SK-N-SH (cell line): Measurements from ENCODE around the gene MRPL10. TPM values are rescaled to one million over a fixed set of nuclear protein-coding genes. Genes with fewer than 3 reads are reported as not detected.

Experiments used
- CTCF ChIA-PET: fragments of 300-600, 350-600 bp; formaldehyde crosslinking; extraction: SDS; loops from one replicate; lab custom pipeline; 2021; lab: Yijun Ruan, JAX
- POLR2A ChIA-PET: fragments of 350-600 bp; sonication (Branson Sonifier 250); formaldehyde crosslinking; extraction: SDS; loops from one replicate; lab custom pipeline; 2020; ENCODE audit warnings: antibody characterized with exemption, inconsistent platforms; lab: Yijun Ruan, JAX
- DNase-seq: peaks from one replicate; pipeline ENCODE4 v3.0.0; 2012
- H2AFZ ChIP-seq: fragments of 200-600 bp; sonication (generic); 2 replicates; pipeline ENCODE4 v1.8.1; 2016; ENCODE audit warnings: antibody characterized with exemption, mild to moderate bottlenecking, low read depth
- H3F3A ChIP-seq: fragments of 200-600 bp; sonication (generic); replicated peaks from 2 replicates; pipeline ENCODE3; 2016; ENCODE audit warnings: antibody characterized with exemption, mild to moderate bottlenecking; ENCODE audit not compliant: insufficient read depth
- H3K27ac ChIP-seq, 2 experiments: fragments of 200-500 bp in 1 of 2; fragments of 200-600 bp in 1 of 2; sonication (Bioruptor generic) in 1 of 2; sonication (generic), shearing (Covaris generic) in 1 of 2; 2 replicates each; pipeline versions ENCODE4 v1.5.1 to v1.6.1; 2014 to 2016; ENCODE audit warnings: low read depth in 2 of 2, inconsistent platforms in 1 of 2, low read length in 1 of 2, mild to moderate bottlenecking in 1 of 2, mixed read lengths in 1 of 2
- H3K27me3 ChIP-seq: fragments of 200-600 bp; sonication (generic), shearing (Covaris generic); 2 replicates; pipeline ENCODE4 v1.6.1; 2016; ENCODE audit warnings: mixed run types; ENCODE audit not compliant: insufficient read depth
- H3K36me3 ChIP-seq, 2 experiments: fragments of 200-500 bp in 1 of 2; fragments of 200-600 bp in 1 of 2; sonication (Bioruptor generic) in 1 of 2; sonication (generic) in 1 of 2; replicated peaks in 1 of 2; 2 replicates each; pipeline versions ENCODE3 to v1.5.1; 2014 to 2016; ENCODE audit warnings: low read length in 1 of 2, mild to moderate bottlenecking in 1 of 2; ENCODE audit not compliant: insufficient read depth in 2 of 2, control insufficient read depth in 1 of 2
- H3K4me1 ChIP-seq, 2 experiments: fragments of 200-500 bp in 1 of 2; fragments of 200-600 bp in 1 of 2; sonication (Bioruptor generic) in 1 of 2; sonication (generic), shearing (Covaris generic) in 1 of 2; 2 replicates each; pipeline versions ENCODE4 v1.5.1 to v1.6.1; 2014 to 2016; ENCODE audit warnings: low read depth in 1 of 2, low read length in 1 of 2, mixed run types in 1 of 2; ENCODE audit not compliant: insufficient read depth in 2 of 2, control insufficient read depth in 1 of 2
- H3K4me2 ChIP-seq: fragments of 200-600 bp; sonication (generic), shearing (Covaris generic); 2 replicates; pipeline ENCODE4 v1.6.1; 2017; ENCODE audit warnings: mixed run types
- H3K4me3 ChIP-seq, 2 experiments: fragments of 200-500 bp in 1 of 2; fragments of 200-600 bp in 1 of 2; sonication (Bioruptor generic) in 1 of 2; sonication (generic), shearing (Covaris generic) in 1 of 2; 2 replicates each; pipeline versions ENCODE4 v1.5.1 to v1.8.1; 2014 to 2016; ENCODE audit warnings: low read depth in 2 of 2, inconsistent platforms in 1 of 2, low read length in 1 of 2, mild to moderate bottlenecking in 1 of 2, mixed read lengths in 1 of 2, moderate library complexity in 1 of 2
- H3K79me2 ChIP-seq: fragments of 200-600 bp; sonication (generic); 2 replicates; pipeline ENCODE4 v1.8.1; 2017; ENCODE audit warnings: mild to moderate bottlenecking; ENCODE audit not compliant: insufficient read depth
- H3K9ac ChIP-seq: fragments of 200-600 bp; sonication (generic); 2 replicates; pipeline ENCODE4 v1.6.1; 2017; ENCODE audit warnings: mixed run types
- H3K9me2 ChIP-seq: fragments of 200-600 bp; sonication (generic); 2 replicates; pipeline ENCODE4 v1.6.1; 2017; ENCODE audit warnings: mixed run types
- H3K9me3 ChIP-seq: fragments of 200-600 bp; sonication (generic); 2 replicates; pipeline ENCODE4 v1.6.1; 2017; ENCODE audit warnings: mixed run types, mild to moderate bottlenecking, moderate library complexity
- H4K20me1 ChIP-seq: fragments of 200-600 bp; sonication (generic); 2 replicates; pipeline ENCODE4 v1.6.1; 2017; ENCODE audit warnings: mild to moderate bottlenecking, mixed run types; ENCODE audit not compliant: insufficient read depth
- CHD2 ChIP-seq: fragments of 150-350 bp; IDR thresholded peaks from 2 replicates; pipeline ENCODE4 v1.6.1; 2018; ENCODE audit warnings: low read length; ENCODE audit not compliant: partially characterized antibody
- ELF1 ChIP-seq: IDR thresholded peaks from 2 replicates; pipeline ENCODE4 v1.4.0; 2012
- EP300 ChIP-seq, 2 experiments: IDR thresholded peaks; 2 replicates each; pipeline versions ENCODE4 v1.4.0 to v1.6.1; 2012; ENCODE audit warnings: borderline replicate concordance in 1 of 2, low read depth in 1 of 2, low read length in 1 of 2
- FOXJ3 ChIP-seq: sonication (generic); formaldehyde crosslinking; IDR thresholded peaks from 2 replicates; pipeline ENCODE4 v1.5.1; 2020; ENCODE audit warnings: mild to moderate bottlenecking, missing genetic modification reagents
- FOXM1 ChIP-seq: IDR thresholded peaks from 2 replicates; pipeline ENCODE4 v1.4.0; 2012; ENCODE audit warnings: low read depth, mild to moderate bottlenecking
- GABPA ChIP-seq: IDR thresholded peaks from 2 replicates; pipeline ENCODE4 v1.4.0; 2012; ENCODE audit warnings: low read depth, mild to moderate bottlenecking
- NFIC ChIP-seq: IDR thresholded peaks from 2 replicates; pipeline ENCODE4 v1.4.0; 2012; ENCODE audit warnings: borderline replicate concordance
- POLR2AphosphoS5 ChIP-seq: IDR thresholded peaks from 2 replicates; pipeline ENCODE4 v1.6.1; 2012; ENCODE audit warnings: low read depth, low read length
- RXRA ChIP-seq: IDR thresholded peaks from 2 replicates; pipeline ENCODE4 v1.4.0; 2012; ENCODE audit warnings: low read depth, mild to moderate bottlenecking, borderline replicate concordance
- SIN3A ChIP-seq: IDR thresholded peaks from 2 replicates; pipeline ENCODE4 v1.6.1; 2012; ENCODE audit warnings: low read depth, mild to moderate bottlenecking, low read length, moderate library complexity, borderline replicate concordance
- TAF1 ChIP-seq: IDR thresholded peaks from 2 replicates; pipeline ENCODE4 v1.6.1; 2012; ENCODE audit warnings: low read depth, mild to moderate bottlenecking, low read length, moderate library complexity, borderline replicate concordance
- TCF12 ChIP-seq: IDR thresholded peaks from 2 replicates; pipeline ENCODE4 v1.4.0; 2012
- TEAD4 ChIP-seq: IDR thresholded peaks from 2 replicates; pipeline ENCODE4 v1.4.0; 2012; ENCODE audit warnings: mild to moderate bottlenecking, borderline replicate concordance; ENCODE audit not compliant: insufficient read depth
- WGBS: methylation state at CpG from one replicate; pipeline ENCODE4 v1.1.6; 2017; ENCODE audit warnings: low lambda C conversion rate; 5-methylcytosine and 5-hydroxymethylcytosine counted together
- polyA plus RNA-seq, 3 experiments: library from polyadenylated mRNA; depleted of rRNA; stranded (reverse); fragments of >200 nt; gene quantifications; 2 replicates each; pipeline ENCODE4 v1.2.3, GENCODE V29; 2012
- TF ChIP-seq, protein P1 (sequence below): IDR thresholded peaks from 2 replicates; pipeline ENCODE4; 2012
- TF ChIP-seq, protein P2 (sequence below): fragments of 150-350 bp; IDR thresholded peaks from 2 replicates; pipeline ENCODE4 v1.6.1; 2016; ENCODE audit warnings: mild to moderate bottlenecking, low read depth, low read length
- TF ChIP-seq, protein P3 (sequence below): IDR thresholded peaks from 2 replicates; pipeline ENCODE4 v1.4.0; 2012; ENCODE audit warnings: low read depth, borderline replicate concordance
- TF ChIP-seq, protein P4 (sequence below): IDR thresholded peaks from 2 replicates; pipeline ENCODE4 v1.4.0; 2012; ENCODE audit warnings: low read depth, borderline replicate concordance
- TF ChIP-seq, protein P5 (sequence below): fragments of 150-350 bp; IDR thresholded peaks from 2 replicates; pipeline ENCODE4 v1.6.1; 2017; ENCODE audit warnings: antibody characterized with exemption, low read length, low read depth, borderline replicate concordance

The MRPL10 gene
- polyA plus RNA-seq, 1 of the 3 experiments (the other 2 are of a cell fraction): 136 TPM

DNA sequence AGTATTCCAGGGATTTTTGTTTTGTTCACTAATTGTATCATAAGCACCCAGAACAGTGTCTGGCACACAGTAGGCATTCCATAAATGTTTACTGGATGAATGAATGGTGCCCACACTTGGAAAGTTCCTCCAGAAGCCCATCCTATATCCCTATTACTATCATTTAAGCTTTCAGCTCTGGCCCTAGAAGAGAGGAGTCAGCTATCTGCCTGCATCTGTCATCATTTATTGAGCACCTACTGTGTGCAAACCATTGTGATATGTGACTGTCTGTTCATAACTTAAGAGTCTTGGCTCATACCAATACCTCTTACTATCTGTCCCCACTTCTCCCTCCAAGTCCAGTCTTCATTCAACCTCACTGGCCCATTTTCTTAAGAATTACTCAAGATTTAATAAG is 39.7 kb upstream of the MRPL10 start:
- TF ChIP-seq FOXM1 (no peak), POLR2AphosphoS5 (no peak), SIN3A (no peak), RXRA (no peak), GABPA (no peak), TAF1 (no peak)
- TF ChIP-seq, protein P1, sequence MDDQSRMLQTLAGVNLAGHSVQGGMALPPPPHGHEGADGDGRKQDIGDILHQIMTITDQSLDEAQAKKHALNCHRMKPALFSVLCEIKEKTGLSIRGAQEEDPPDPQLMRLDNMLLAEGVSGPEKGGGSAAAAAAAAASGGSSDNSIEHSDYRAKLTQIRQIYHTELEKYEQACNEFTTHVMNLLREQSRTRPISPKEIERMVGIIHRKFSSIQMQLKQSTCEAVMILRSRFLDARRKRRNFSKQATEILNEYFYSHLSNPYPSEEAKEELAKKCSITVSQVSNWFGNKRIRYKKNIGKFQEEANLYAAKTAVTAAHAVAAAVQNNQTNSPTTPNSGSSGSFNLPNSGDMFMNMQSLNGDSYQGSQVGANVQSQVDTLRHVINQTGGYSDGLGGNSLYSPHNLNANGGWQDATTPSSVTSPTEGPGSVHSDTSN: no peak
- TF ChIP-seq, protein P2, sequence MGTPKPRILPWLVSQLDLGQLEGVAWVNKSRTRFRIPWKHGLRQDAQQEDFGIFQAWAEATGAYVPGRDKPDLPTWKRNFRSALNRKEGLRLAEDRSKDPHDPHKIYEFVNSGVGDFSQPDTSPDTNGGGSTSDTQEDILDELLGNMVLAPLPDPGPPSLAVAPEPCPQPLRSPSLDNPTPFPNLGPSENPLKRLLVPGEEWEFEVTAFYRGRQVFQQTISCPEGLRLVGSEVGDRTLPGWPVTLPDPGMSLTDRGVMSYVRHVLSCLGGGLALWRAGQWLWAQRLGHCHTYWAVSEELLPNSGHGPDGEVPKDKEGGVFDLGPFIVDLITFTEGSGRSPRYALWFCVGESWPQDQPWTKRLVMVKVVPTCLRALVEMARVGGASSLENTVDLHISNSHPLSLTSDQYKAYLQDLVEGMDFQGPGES: no peak
- TF ChIP-seq, protein P3, sequence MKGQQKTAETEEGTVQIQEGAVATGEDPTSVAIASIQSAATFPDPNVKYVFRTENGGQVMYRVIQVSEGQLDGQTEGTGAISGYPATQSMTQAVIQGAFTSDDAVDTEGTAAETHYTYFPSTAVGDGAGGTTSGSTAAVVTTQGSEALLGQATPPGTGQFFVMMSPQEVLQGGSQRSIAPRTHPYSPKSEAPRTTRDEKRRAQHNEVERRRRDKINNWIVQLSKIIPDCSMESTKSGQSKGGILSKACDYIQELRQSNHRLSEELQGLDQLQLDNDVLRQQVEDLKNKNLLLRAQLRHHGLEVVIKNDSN: no peak
- Histone ChIP-seq H3K27me3 (peaks cover 61% of the 10 kb centered on the region), H3K4me3 (no peak overlapping the region), H3K79me2 (no peaks in the 10 kb centered on the region), H4K20me1 (no peaks in the 10 kb centered on the region), H2AFZ (no peak overlapping the region), H3K4me2 (no peak overlapping the region), H3K36me3 (no peaks in the 10 kb centered on the region), H3F3A (no peaks in the 10 kb centered on the region), H3K27ac (no peak overlapping the region), H3K4me1 (no peaks in the 10 kb centered on the region), H3K9me3 (no peaks in the 10 kb centered on the region), H3K9ac (no peak overlapping the region), H3K9me2 (no peaks in the 10 kb centered on the region)
- ChIA-PET CTCF (interaction anchor here (0.7 to 9.4 kb wide), 6 partner anchors 9 to 30 kb away, joined by 3 to 108 read pairs (median 4); partner anchors contain the start of genes SCRN2 and SP6), POLR2A (no interaction called here)
- no peak for DNase-seq

DNA sequence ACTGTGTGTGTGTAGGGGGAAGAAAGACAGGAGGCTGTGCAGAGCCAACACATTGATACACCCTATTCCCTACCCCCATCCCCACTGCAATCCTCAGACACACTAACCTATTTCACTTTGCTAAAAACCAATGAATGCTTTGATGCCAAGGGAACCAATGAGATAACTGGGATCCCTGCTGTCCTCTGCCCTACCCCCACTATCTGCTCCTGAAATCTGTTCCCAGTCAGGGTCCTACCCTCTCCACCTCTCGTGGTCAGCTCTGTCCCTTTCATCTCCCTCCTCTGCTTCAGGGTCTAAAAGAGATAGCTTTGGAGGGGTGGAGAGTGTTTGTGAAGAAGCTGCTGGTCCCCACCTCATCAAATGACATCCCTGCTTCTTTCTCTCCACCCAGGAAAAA is 38.7 kb upstream of the MRPL10 start:
- no peaks in the 10 kb centered on the region for H3F3A ChIP-seq
- no peaks in the 10 kb centered on the region for H4K20me1 ChIP-seq
- ChIA-PET POLR2A (no interaction called here), CTCF (interaction anchor here (1.2 to 9.4 kb wide), 5 partner anchors 17 to 78 kb away, joined by 4 to 108 read pairs (median 5); partner anchors contain the start of gene SCRN2)
- H3K79me2 ChIP-seq: no peaks in the 10 kb centered on the region
- H3K27ac ChIP-seq: no peak overlapping the region
- 0% methylated on average over 1 of the region's 1 CpG for WGBS
- H3K4me3 ChIP-seq: no peak overlapping the region
- no peak overlapping the region for H2AFZ ChIP-seq
- DNase-seq: no peak
- no peaks in the 10 kb centered on the region for H3K9me3 ChIP-seq
- H3K27me3 ChIP-seq: peaks cover 61% of the 10 kb centered on the region
- no peak overlapping the region for H3K9ac ChIP-seq
- no peaks in the 10 kb centered on the region for H3K9me2 ChIP-seq
- H3K4me1 ChIP-seq: no peaks in the 10 kb centered on the region
- no peaks in the 10 kb centered on the region for H3K36me3 ChIP-seq
- no peak overlapping the region for H3K4me2 ChIP-seq
- TF ChIP-seq FOXJ3 (CRISPR knock-in tag) (no peak), TCF12 (no peak), GABPA (no peak), ELF1 (no peak), RXRA (no peak), TEAD4 (no peak), CHD2 (no peak), EP300 (IDR thresholded peaks at IDR 0.05; ENCODE audit: borderline replicate concordance in 1 of 2, low read depth in 1 of 2, low read length in 1 of 2) (no peak), POLR2AphosphoS5 (no peak), TAF1 (no peak), NFIC (no peak)
- TF ChIP-seq, protein P4, sequence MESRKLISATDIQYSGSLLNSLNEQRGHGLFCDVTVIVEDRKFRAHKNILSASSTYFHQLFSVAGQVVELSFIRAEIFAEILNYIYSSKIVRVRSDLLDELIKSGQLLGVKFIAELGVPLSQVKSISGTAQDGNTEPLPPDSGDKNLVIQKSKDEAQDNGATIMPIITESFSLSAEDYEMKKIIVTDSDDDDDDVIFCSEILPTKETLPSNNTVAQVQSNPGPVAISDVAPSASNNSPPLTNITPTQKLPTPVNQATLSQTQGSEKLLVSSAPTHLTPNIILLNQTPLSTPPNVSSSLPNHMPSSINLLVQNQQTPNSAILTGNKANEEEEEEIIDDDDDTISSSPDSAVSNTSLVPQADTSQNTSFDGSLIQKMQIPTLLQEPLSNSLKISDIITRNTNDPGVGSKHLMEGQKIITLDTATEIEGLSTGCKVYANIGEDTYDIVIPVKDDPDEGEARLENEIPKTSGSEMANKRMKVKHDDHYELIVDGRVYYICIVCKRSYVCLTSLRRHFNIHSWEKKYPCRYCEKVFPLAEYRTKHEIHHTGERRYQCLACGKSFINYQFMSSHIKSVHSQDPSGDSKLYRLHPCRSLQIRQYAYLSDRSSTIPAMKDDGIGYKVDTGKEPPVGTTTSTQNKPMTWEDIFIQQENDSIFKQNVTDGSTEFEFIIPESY: no peak
- TF ChIP-seq, protein P5, sequence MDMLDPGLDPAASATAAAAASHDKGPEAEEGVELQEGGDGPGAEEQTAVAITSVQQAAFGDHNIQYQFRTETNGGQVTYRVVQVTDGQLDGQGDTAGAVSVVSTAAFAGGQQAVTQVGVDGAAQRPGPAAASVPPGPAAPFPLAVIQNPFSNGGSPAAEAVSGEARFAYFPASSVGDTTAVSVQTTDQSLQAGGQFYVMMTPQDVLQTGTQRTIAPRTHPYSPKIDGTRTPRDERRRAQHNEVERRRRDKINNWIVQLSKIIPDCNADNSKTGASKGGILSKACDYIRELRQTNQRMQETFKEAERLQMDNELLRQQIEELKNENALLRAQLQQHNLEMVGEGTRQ: no peak
